ENCODE data around the gene PHLPP1. TPM values are rescaled to one million over a fixed set of nuclear protein-coding genes. Genes with fewer than 3 reads are reported as not detected.

The PHLPP1 gene
- total RNA-seq, 1 experiment from 2014 or later, result 39.9 TPM

DNA sequence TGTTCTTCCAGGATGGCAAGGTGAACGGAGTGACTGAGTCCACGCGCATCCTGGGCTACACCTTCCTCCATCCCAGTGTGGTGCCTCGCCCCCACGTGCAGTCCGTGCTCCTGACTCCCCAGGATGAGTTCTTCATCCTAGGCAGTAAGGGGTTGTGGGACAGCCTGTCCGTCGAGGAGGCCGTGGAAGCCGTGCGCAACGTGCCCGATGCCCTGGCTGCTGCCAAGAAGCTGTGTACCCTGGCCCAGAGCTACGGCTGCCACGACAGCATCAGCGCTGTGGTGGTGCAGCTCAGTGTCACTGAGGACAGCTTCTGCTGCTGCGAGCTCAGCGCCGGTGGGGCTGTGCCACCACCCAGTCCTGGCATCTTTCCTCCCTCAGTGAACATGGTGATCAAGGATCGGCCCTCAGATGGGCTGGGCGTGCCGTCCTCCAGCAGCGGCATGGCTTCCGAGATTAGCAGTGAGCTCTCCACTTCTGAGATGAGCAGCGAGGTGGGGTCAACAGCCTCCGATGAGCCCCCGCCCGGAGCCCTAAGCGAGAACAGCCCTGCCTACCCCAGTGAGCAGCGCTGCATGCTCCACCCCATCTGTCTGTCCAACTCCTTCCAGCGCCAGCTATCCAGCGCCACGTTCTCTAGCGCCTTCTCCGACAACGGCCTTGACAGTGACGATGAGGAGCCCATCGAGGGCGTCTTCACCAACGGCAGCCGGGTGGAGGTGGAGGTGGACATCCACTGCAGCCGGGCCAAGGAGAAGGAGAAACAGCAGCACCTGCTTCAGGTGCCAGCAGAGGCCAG is 263.1 kb downstream of the PHLPP1 start:
- no peaks in the 10 kb centered on the region for H3K79me1 ChIP-seq (ENCODE audit: insufficient read depth, low read depth, low read length, poor library complexity, severe bottlenecking)
- no peak for DNase-seq
- no peak overlapping the region for H3K56ac ChIP-seq (ENCODE audit: insufficient read length, low read depth, low read length)
- H3K4me1 Mint-ChIP-seq, result peaks cover 2 to 11% of the 10 kb centered on the region in 2 experiments
- H4K20me1 ChIP-seq (ENCODE audit: control insufficient read depth, insufficient read depth, insufficient read length), result no peaks in the 10 kb centered on the region
- H3K23ac ChIP-seq (ENCODE audit: insufficient read length, low read depth, low read length), result no peak overlapping the region
- H4K8ac ChIP-seq (replicated peaks; ENCODE audit: insufficient read length, low read depth, low read length), result peak overlapping the region; percentile 10
- no peaks in the 10 kb centered on the region for H3K27me3 Mint-ChIP-seq (ENCODE audit: low read depth)
- no peak overlapping the region for H3K4me3 Mint-ChIP-seq
- H3K9me3 ChIP-seq (ENCODE audit: control insufficient read depth, low read depth, low read length), result no peaks in the 10 kb centered on the region
- no peak overlapping the region for H4K91ac ChIP-seq (ENCODE audit: insufficient read length, low read depth, low read length)
- TF ChIP-seq, protein P1, sequence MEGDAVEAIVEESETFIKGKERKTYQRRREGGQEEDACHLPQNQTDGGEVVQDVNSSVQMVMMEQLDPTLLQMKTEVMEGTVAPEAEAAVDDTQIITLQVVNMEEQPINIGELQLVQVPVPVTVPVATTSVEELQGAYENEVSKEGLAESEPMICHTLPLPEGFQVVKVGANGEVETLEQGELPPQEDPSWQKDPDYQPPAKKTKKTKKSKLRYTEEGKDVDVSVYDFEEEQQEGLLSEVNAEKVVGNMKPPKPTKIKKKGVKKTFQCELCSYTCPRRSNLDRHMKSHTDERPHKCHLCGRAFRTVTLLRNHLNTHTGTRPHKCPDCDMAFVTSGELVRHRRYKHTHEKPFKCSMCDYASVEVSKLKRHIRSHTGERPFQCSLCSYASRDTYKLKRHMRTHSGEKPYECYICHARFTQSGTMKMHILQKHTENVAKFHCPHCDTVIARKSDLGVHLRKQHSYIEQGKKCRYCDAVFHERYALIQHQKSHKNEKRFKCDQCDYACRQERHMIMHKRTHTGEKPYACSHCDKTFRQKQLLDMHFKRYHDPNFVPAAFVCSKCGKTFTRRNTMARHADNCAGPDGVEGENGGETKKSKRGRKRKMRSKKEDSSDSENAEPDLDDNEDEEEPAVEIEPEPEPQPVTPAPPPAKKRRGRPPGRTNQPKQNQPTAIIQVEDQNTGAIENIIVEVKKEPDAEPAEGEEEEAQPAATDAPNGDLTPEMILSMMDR (conservative IDR thresholded peaks at IDR 0.05), result no peak
- no peak overlapping the region for H2BK12ac ChIP-seq (ENCODE audit: insufficient read length, low read depth, low read length)
- no peak overlapping the region for H2BK20ac ChIP-seq (ENCODE audit: low read depth, low read length, poor library complexity, severe bottlenecking)
- no peak overlapping the region for H3T11ph ChIP-seq (ENCODE audit: low read length)
- WGBS (ENCODE audit: extremely low coverage, insufficient read length, low lambda C conversion rate), result no CpG with 5 or more reads among the region's 42 CpGs
- no peak overlapping the region for H3K18ac ChIP-seq (ENCODE audit: insufficient read length, low read depth, low read length)
- no peaks in the 10 kb centered on the region for H3K27me3 ChIP-seq (ENCODE audit: insufficient read depth, low read length)
- H3K79me2 ChIP-seq (ENCODE audit: insufficient read depth, low read length), result no peaks in the 10 kb centered on the region
- H3K23me2 ChIP-seq (ENCODE audit: insufficient read length, low read depth, low read length, poor library complexity, severe bottlenecking), result no peaks in the 10 kb centered on the region
- H2AFZ ChIP-seq (ENCODE audit: low read length), result no peak overlapping the region
- no peak overlapping the region for H3K14ac ChIP-seq (ENCODE audit: insufficient read depth, low read length)
- H2BK5ac ChIP-seq (ENCODE audit: insufficient read length, low read length), result no peak overlapping the region
- no peak overlapping the region for H2BK120ac ChIP-seq (ENCODE audit: low read depth, low read length, poor library complexity, severe bottlenecking)
- no peak overlapping the region for H3K27ac ChIP-seq (ENCODE audit: insufficient read length, low read depth, low read length)
- H3K27ac Mint-ChIP-seq, result 0 out of 7 replicates have a peak overlapping the region, but pooled peaks of 1 of the 3 experiments have one; percentile 63
- no peak overlapping the region for H2BK15ac ChIP-seq (ENCODE audit: low read depth, low read length)
- H3K4me2 ChIP-seq (ENCODE audit: insufficient read depth, insufficient read length, low read length), result no peak overlapping the region
- no peak overlapping the region for H4K5ac ChIP-seq (ENCODE audit: insufficient read length, low read depth, low read length)
- H3K36me3 Mint-ChIP-seq (ENCODE audit: insufficient read depth in 1 of 3, low read depth in 3 of 3), result peaks cover 27 to 61% (median 46%) of the 10 kb centered on the region in 3 experiments; a peak in 6 of 7 replicates
- H3K9ac ChIP-seq (ENCODE audit: extremely low read depth, insufficient read length, low read length), result no peak overlapping the region
- no peaks in the 10 kb centered on the region for H3K9me3 Mint-ChIP-seq
- H2AK5ac ChIP-seq (ENCODE audit: insufficient read length, low read length), result no peak overlapping the region
- no peaks in the 10 kb centered on the region for H3K4me1 ChIP-seq (ENCODE audit: insufficient read depth, low read length)
- H3K4ac ChIP-seq (ENCODE audit: low read depth, low read length), result no peak overlapping the region

Data from H9 (cell line).